ENCODE data around the gene CCL25. TPM values are rescaled to one million over a fixed set of nuclear protein-coding genes. Genes with fewer than 3 reads are reported as not detected.
A peak's percentile ranks its signal among the peaks of the same experiment; 100 is the strongest.

Gene CCL25
- total and polyA plus RNA-seq, 2 of the 13 experiments (the other 11 are each of a cell fraction or from before 2014, with no cell fraction given) = not detected

DNA sequence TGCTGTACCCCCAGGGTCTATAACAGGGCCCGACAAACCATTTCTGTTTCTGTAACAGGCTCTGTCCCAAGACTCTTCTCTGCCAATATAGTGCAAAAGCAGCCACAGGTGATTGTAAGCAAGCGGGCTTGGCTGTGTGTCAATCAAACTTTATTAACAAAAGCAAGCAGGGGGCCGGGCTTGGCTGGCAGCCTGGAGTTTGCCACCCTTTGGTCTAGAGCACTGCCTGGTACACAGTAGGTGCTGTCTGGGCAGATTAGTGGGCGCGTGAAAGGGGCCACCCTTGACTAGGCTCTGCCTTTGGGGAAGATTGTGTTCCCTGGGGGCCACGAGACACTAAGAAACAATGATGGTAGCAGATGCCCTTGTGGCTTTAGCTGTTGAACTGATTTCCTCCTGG lies 27.4 kb downstream of the CCL25 start:
- Histone ChIP-seq H3K4me2 (ENCODE audit: low read depth, low read length) (no peak overlapping the region), H3K79me2 (ENCODE audit: insufficient read depth, low read length) (no peaks in the 10 kb centered on the region), H2AFZ (ENCODE audit: low read length) (no peak overlapping the region), H3K27me3 (ENCODE audit: control insufficient read depth in 1 of 2, insufficient read depth in 2 of 2, low read length in 2 of 2) (no peaks in the 10 kb centered on the region), H3K27ac (ENCODE audit: extremely low read length, insufficient read depth, low read length) (no peak overlapping the region), H3K4me1 (ENCODE audit: insufficient read depth, low read length) (peaks cover 32% of the 10 kb centered on the region), H4K20me1 (ENCODE audit: insufficient read depth, low read length) (no peaks in the 10 kb centered on the region), H3K4me3 (replicated peaks in 1 of 3; ENCODE audit: insufficient read depth in 1 of 3, low read depth in 2 of 3, low read length in 3 of 3) (no peak overlapping the region), H3K9ac (ENCODE audit: insufficient read depth, low read depth, low read length) (no peak overlapping the region), H3K9me3 (ENCODE audit: low read length) (no peaks in the 10 kb centered on the region), H3K36me3 (replicated peaks in 1 of 2; ENCODE audit: control insufficient read depth in 1 of 2, insufficient read depth in 2 of 2, low read length in 2 of 2) (no peaks in the 10 kb centered on the region)
- intact Hi-C loops (cut with micrococcal nuclease; ENCODE audit: unreplicated experiment) = no loop called here
- ATAC-seq = no peak
- CTCF ChIA-PET (ENCODE audit: low intra/inter-chr PET ratio, low total read pairs) = no interaction called here
- no peak for FAIRE-seq
- POLR2A ChIA-PET = no interaction called here
- 82% methylated on average over 5 of the region's 6 CpGs for WGBS (ENCODE audit: low lambda C conversion rate)
- no peak for TF ChIP-seq NFATC3 (CRISPR knock-in tag; IDR thresholded peaks at IDR 0.05)
- no peak for TF ChIP-seq RFX3 (CRISPR knock-in tag; IDR thresholded peaks at IDR 0.05)
- TF ChIP-seq SP5 (CRISPR knock-in tag; IDR thresholded peaks at IDR 0.05; ENCODE audit: borderline replicate concordance, low read depth) = no peak
- TF ChIP-seq ZNF234 (CRISPR knock-in tag; conservative IDR thresholded peaks at IDR 0.05) = no peak
- peak; percentile 48 for TF ChIP-seq ZBTB40 (IDR thresholded peaks at IDR 0.05)
- peak; percentile 99 for TF ChIP-seq ZBTB40 (CRISPR knock-in tag; IDR thresholded peaks at IDR 0.05)
- TF ChIP-seq AGO1 (IDR thresholded peaks at IDR 0.05; ENCODE audit: low read depth, low read length, poor library complexity, severe bottlenecking) = no peak
- DNase-seq (ENCODE audit: low spot score) = no peak
- in situ Hi-C loops (cut with HindIII; ENCODE audit: extremely low pct_ligation_motif_present, low pct_unique_long_range_greater_than_20kb) = no loop called here
- no TSS peak for BruUV-seq (replicated peaks)

All from HepG2 (cell line).